ENCODE data around the gene CLIC1.

- no peak for TF ChIP-seq CTCF (IDR thresholded peaks at IDR 0.05)
- no peak for TF ChIP-seq EZH2 (IDR thresholded peaks at IDR 0.05)
Measured at GRCh38 chr6:31761343-31761742, 25.0 kb upstream of the CLIC1 start.

All from neural progenitor cell (in vitro differentiated cells).